Right atrium auricular region (tissue), 2 donors: ENCODE data around the gene RAPGEFL1. TPM values are rescaled to one million over a fixed set of nuclear protein-coding genes. Genes with fewer than 3 reads are reported as not detected.
A peak's percentile ranks its signal among the peaks of the same experiment; 100 is the strongest.
"Not testable (repeated sequence)": the region's sequence is repeated elsewhere in the genome, so short reads cannot be mapped to it uniquely, and the experiment has no call there.

Source experiments
- DNase-seq: peaks from one replicate; pipeline ENCODE4 v3.0.0-alpha.2; 2019; ENCODE audit warnings: low spot score
- H3K27ac ChIP-seq, 2 donors: fragments of 200-600 bp; sonication (generic); 1 replicate in 1 of 2; 2 replicates in 1 of 2; pipeline ENCODE4 v1.5.1; 2016 to 2019
- H3K27me3 ChIP-seq, 2 donors: fragments of 200-600 bp; sonication (generic); one replicate each; pipeline versions ENCODE4 v1.5.1 to v1.6.0; 2017 to 2019
- H3K36me3 ChIP-seq: fragments of 200-600 bp; sonication (generic); one replicate; pipeline ENCODE4 v1.5.1; 2016
- H3K4me1 ChIP-seq, 2 donors: fragments of 200-600 bp; sonication (generic); one replicate each; pipeline versions ENCODE4 v1.5.1 to v1.6.0; 2017 to 2019
- H3K4me3 ChIP-seq, 2 donors: fragments of 200-600 bp; sonication (generic); 1 replicate in 1 of 2; 2 replicates in 1 of 2; pipeline ENCODE4 v1.5.1; 2017 to 2019; ENCODE audit warnings: mild to moderate bottlenecking in 1 of 2, moderate library complexity in 1 of 2
- H3K9me3 ChIP-seq, 2 donors: fragments of 200-600 bp; sonication (generic); one replicate each; pipeline ENCODE4 v1.5.1; 2019
- CTCF ChIP-seq, 2 donors: fragments of 200-600 bp; sonication (generic); IDR thresholded peaks; one replicate each; pipeline ENCODE4 v1.5.1; 2019; ENCODE audit warnings: antibody characterized with exemption in 2 of 2
- total RNA-seq, 2 donors: library from RNA; depleted of rRNA; stranded (reverse); fragments of >200 nt; gene quantifications; one replicate each; pipeline ENCODE4 v1.1.0, GENCODE V29; 2016

Gene RAPGEFL1
- total RNA-seq, 2 donors from 2014 or later, result 1.6 to 2.9 TPM

DNA sequence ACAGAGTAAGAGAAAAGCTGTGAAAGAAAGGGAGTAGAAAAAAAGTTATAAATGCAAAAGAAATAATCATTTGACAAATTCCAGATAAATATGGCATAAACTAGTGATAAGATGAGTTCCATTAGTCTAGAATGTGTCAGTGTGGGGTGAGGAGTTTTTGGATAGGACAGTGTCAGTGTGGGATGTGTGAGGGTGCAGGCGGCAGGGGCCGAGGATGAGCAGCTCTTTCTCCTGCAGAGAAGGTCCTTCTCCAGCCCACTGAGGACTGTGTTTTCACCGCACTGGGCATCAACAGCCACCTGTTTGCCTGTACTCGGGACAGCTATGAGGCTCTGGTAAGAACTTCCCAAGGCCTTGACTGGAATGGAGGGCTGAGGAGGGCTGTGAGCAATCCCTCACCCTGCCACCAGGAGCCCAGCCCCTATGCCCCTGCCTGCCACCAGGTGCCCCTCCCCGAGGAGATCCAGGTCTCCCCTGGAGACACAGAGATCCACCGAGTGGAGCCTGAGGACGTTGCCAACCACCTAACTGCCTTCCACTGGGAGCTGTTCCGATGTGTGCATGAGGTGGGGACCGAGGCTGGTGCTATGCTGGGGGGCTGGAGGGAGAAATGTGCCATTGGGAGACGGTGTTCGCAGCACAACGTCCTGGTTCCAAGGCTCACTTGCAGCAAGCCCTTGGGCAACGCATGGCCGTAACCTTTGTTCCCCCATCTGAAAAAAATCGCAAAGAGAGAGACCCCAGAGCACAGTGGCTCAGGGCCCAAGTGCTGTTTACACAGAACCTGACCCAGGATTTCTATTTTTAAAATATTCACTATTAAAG lies 13.1 kb downstream of the RAPGEFL1 start:
- no peaks in the 10 kb centered on the region for H3K27me3 ChIP-seq
- peak overlapping the region in 1 of 2 donors; percentile 62 for H3K4me3 ChIP-seq
- no peaks in the 10 kb centered on the region for H3K9me3 ChIP-seq
- no peak for TF ChIP-seq CTCF (IDR thresholded peaks at IDR 0.05)
- H3K4me1 ChIP-seq, result peaks cover 0 to 15% of the 10 kb centered on the region in 2 donors
- no peaks in the 10 kb centered on the region for H3K36me3 ChIP-seq
- no peak overlapping the region for H3K27ac ChIP-seq
- DNase-seq, result no peak

DNA sequence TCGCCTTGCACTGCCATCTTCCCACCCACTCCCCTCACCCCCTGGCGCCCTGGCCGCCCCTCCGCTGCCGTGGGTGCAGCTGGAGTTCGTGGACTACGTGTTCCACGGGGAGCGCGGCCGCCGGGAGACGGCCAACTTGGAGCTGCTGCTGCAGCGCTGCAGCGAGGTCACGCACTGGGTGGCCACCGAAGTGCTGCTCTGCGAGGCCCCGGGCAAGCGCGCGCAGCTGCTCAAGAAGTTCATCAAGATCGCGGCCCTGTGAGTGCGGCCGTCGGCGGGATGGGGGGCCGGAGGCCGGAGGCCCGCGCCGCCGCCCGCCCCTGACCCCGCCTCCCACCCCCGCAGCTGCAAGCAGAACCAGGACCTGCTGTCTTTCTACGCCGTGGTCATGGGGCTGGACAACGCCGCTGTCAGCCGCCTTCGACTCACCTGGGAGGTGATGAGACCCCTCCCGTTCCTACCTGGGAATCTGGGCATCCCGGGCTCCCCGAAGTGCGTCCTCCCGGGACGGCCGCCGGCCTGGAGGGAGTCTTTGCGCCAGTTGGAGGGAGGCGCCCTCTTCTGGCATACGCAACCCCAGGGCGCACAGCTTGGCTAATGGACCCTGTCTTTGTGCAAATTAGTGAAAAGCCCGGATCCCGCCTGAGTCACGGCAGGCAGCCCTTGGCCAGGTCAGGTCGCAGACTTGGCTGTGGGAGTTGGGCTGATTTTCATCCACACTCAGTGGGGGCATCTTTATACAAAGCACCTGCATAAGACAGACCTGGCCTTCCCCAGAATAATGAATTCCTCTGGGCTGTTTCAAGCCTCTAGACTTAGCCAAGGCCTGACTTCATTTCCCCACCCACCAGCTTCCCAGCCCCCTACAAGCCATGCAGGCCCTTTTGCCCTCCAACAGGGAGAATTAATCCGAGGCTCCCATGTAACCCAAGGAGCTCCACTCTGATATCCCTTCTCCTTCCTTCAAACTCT lies 14.3 kb downstream of the RAPGEFL1 start:
- DNase-seq, result peak; percentile 87
- peaks cover 0 to 15% of the 10 kb centered on the region in 2 donors for H3K4me1 ChIP-seq
- H3K9me3 ChIP-seq, result no peaks in the 10 kb centered on the region
- TF ChIP-seq CTCF (IDR thresholded peaks at IDR 0.05), result peak; percentile 56 to 87
- H3K27me3 ChIP-seq, result no peaks in the 10 kb centered on the region
- no peaks in the 10 kb centered on the region for H3K36me3 ChIP-seq
- H3K27ac ChIP-seq, result peak overlapping the region; percentile 54 to 65
- peak overlapping the region; percentile 49 to 62 for H3K4me3 ChIP-seq

GRCh38 chr17:40192961-40193360 lies 15.7 kb downstream of the RAPGEFL1 start:
- Histone ChIP-seq H3K9me3 (no peaks in the 10 kb centered on the region), H3K27ac (no peak overlapping the region), H3K27me3 (no peaks in the 10 kb centered on the region), H3K4me1 (peaks cover 0 to 15% of the 10 kb centered on the region in 2 donors), H3K36me3 (no peaks in the 10 kb centered on the region), H3K4me3 (no peak overlapping the region)
- no peak for TF ChIP-seq CTCF (IDR thresholded peaks at IDR 0.05)
- DNase-seq, result no peak

DNA sequence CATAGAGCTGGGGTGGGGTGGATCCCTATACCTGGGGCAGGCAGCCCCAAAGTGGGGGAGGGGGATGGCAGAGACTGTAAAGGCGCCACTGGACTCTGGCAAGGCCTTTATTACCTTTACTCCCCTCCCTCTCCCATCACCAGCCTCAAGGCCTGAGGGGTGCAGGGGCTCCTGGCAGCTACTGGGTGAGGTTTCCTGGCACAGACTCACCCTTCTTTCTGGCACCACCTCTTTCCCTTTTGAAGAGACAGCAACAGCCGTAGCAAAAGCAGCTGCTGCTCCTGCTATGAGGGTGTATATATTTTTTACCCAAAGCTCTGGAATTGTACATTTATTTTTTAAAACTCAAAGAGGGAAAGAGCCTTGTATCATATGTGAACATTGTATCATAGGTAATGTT lies 17.6 kb downstream of the RAPGEFL1 start:
- Histone ChIP-seq H3K4me1 (peaks cover 0 to 15% of the 10 kb centered on the region in 2 donors), H3K4me3 (no peak overlapping the region), H3K36me3 (no peaks in the 10 kb centered on the region), H3K27me3 (no peaks in the 10 kb centered on the region), H3K9me3 (no peaks in the 10 kb centered on the region), H3K27ac (no peak overlapping the region)
- DNase-seq, result no peak
- TF ChIP-seq CTCF (IDR thresholded peaks at IDR 0.05), result no peak

DNA sequence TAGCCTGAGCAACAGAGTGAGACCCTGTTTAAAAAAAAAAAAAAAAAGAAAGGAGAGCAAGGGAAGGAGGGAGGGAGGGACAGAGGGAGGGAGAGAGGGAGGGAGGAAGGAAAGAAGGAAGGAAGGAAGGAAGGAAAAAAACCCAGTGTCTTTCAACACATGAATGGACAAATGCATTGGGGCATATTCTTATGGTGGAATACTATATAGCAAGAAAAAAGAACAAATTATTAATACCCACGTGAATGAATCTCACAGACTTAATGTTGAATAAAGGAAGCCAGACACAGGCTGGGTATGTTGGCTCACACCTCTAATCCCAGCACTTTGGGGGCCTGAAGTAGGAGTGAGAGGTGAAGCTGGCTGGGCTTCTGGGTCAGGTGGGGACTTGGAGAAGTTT lies 20.3 kb downstream of the RAPGEFL1 start:
- Histone ChIP-seq H3K36me3 (no peaks in the 10 kb centered on the region), H3K27ac (no peak overlapping the region), H3K27me3 (no peaks in the 10 kb centered on the region), H3K4me1 (peaks cover 0 to 4% of the 10 kb centered on the region in 2 donors), H3K4me3 (no peak overlapping the region), H3K9me3 (no peaks in the 10 kb centered on the region)
- no peak for TF ChIP-seq CTCF (IDR thresholded peaks at IDR 0.05)
- no peak for DNase-seq

- H3K27me3 ChIP-seq, H3K4me3 ChIP-seq, H3K4me1 ChIP-seq, H3K9me3 ChIP-seq, H3K27ac ChIP-seq, H3K36me3 ChIP-seq, DNase-seq: not testable (repeated sequence)
These were observed 20.7 kb downstream of the RAPGEFL1 start for GRCh38 chr17:40197965-40198456.
